HL-60 (cell line): ENCODE data around the gene PERCC1.

Experiments used
- CTCF ChIP-seq: IDR thresholded peaks from one replicate; pipeline ENCODE4 v1.5.1; 2011; ENCODE audit warnings: low read length, control low read depth, inconsistent platforms; ENCODE audit not compliant: insufficient read depth
- GABPA ChIP-seq: IDR thresholded peaks from 2 replicates; pipeline ENCODE4 v1.6.1; 2012; ENCODE audit warnings: low read depth
- POLR2AphosphoS5 ChIP-seq: IDR thresholded peaks from 2 replicates; pipeline ENCODE4 v1.6.1; 2012; ENCODE audit warnings: low read depth
- REST ChIP-seq: IDR thresholded peaks from 2 replicates; pipeline ENCODE4 v1.6.1; 2012; ENCODE audit warnings: low read depth; ENCODE audit not compliant: insufficient replicate concordance

DNA sequence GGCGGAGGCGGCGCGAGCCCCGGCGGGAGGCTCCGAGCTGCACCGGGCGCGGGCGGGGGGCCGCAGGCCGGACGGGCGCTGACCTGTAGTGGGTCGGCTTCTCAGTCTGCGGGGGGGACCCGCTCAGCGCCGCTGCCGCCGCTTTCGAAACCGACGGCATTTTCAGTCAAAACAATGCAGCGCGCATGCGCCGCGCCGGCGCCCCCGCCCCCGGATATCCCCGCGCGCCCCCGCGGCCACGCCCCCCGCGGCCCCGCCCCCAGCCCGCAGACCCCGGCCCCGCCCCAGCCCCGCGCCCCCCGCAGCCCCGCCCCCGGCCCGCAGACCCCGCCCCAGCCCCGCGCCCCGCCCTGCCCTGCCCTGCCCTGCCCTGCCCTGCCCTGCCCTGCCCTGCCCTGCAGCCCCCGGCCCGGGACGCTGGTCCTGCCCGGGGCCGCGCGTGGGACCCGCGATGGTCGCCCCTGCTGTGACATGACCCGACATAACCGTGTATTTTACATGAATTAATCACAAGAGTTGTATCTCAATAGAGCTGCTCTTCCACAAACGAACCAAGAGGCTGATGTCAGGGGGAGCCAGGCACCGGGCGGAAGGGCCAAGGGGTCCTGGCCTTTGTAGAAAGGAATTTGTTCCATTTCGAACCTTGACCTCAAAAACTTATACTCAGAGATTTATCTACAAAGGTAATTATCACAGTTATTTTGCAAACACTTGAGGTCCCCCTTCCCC, 16.2 kb upstream of the PERCC1 start, which contains the start of gene UNKL:
- TF ChIP-seq CTCF (no peak), POLR2AphosphoS5 (no peak), REST (no peak), GABPA (no peak)
